ENCODE data around the gene KMT2E.

KMT2E gene

DNA sequence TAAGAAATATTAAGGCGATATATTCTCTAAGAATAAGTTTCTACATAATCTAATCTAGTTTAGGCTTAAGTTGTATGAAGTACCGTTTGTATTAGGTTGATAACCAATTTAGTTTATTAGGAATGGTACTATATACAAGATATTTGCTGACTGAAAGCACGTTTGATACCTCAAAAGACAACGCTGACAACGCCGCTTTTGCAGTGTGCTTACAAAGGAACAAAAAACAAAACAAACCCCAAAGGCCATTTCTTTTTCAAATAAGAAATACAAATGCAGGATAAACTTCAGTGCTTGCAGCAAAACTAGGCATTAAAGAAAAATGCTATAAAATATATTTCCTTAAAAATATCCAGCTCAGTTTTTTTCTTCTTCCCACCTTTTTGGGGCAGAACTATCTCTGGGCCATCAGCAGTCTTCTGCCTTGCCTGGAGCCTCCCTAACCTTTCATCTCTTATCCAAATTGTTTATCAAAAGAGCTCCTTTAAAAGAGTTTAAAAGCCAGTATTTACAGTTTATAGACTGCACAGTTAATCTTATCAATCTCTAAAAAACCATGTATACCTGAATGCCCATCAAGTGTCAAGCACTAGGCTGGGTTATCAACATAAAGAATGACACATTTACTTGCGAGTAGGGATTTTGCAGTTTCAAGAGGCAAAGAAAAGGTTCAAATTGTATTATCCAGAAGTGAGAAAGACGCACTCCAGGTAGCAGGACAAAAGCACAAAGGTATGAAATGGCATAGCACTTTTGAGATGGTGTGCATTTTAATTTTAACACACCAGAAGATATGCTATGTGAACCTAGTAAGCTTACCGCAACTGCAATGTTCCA is 4.1 kb upstream of the KMT2E start:
- no peak for DNase-seq

DNA sequence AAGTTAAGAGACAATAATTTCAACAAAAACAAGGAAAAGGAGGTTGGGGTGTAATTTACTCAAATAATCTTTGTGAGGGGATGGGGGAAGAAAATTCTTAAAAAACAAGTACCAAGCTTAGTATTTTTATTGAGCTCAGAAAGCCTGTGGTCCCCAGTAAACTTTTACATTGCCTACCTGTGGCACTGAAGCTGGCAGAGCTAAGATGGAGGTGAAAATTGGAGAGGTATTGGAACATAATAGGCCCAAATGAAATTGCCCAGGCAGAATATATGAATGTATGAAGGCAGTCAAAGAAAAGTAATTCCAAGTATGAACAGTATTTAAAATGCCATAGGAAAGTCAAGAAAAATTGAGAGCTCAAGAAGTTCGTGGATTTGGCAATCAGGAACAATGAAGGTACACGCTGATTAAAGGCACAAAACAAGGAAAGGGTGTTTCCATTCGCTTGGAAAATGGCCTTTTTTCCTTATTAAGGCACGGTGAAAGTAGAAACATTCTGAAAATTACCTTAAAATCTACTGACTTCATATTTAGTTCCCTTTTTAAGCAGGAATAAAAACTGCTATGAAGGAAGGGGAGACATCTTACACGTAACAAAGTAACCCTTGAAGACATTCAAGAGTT is 3.4 kb upstream of the KMT2E start:
- DNase-seq: no peak

DNA sequence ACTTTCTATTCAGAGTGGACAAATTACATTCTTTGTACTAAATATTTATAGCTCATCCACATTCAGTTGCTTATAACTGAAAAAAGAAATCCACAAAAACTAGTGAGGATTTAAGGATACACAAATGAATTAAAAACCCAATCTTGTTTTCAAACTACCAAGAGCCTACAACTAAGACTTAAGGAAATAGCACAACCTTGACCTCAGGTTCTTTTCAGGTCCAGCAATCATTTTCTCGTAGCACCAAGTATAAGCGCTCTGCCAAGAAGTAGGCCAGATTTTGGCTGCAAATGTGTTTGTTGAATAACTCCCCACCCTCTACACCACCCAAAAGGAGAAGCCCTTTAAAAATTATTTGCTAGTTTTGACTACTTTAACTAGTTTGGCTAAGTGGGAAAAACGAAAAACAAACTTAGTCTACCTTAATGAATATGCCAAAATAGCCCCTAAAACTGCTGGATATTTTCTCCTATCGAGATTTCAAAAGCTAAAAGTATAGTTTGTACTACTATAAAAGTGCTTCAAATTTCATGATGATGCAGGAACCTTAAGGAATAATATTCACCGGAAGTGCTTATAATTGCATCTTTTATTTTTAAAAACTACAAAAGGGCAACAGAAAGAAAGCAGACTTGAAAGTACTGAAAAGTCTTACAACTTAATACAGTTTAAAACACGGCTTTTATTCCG is 2.7 kb upstream of the KMT2E start:
- DNase-seq: peak; percentile 20

DNA sequence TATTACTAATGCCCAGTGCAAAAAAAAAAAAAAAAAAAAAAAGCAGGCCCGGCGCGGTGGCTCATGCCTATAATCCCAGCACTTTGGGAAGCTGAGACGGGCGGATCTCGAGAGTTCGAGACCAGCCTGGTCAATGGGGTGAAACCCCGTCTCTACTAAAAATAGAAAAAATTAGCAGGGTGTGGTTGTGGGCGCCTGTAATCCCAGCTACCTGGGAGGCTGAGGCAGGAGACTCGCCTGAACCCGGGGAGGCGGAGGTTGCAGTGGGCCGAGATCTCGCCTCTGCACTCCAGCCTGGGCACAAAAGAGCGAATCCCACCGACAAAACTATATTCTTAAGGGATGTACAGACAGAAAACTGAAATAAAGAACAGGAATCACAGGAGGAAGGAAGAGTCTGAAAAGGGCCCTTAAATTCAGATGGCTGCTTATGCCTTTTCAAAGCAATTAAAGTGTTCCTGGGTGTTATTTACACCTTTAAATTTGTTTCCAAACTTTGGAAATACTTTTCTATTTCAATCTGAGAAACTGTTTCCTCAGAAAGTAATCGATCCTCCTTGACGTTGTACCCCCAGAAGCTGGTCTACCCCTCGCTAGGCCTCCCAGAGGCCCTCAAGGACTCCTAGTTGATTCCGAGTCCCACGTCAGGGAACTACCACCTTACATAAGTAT is 2.0 kb upstream of the KMT2E start:
- peak; percentile 41 for DNase-seq

DNA sequence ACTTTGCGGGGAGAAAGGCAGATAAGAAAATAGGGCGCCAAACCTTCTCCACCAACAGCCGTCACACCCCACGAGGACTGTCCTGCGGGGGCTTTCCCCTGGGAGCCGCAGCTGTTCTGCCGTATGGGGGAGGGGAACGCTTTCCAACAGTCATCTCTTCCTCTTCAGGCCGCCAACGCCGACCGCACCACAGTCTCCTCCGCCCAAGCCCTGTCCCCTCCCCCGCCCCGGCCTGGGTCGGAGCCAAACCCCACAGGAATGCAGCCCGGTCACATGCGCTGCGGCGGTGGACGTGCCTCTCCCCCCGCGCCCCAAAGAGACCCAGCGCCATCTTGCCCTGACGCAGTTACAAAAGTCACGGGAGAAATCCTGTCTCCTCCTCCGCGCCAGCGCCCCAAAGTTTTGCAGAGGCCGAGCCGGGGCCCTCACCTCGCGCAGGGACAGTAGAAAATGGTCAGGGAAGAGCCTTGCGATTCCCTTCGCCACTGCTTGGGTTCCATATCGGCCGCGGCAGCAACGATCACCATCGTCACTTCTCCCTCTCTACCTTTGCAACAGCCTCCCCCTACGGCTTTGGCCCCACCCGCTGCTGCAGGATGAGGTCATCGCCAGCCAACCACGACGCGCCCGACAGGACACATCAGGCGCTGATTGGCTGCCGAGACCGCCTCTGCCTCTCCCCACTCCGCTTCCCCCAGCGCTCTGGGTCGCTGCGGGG is 1.3 kb upstream of the KMT2E start:
- DNase-seq: peak; percentile 99

DNA sequence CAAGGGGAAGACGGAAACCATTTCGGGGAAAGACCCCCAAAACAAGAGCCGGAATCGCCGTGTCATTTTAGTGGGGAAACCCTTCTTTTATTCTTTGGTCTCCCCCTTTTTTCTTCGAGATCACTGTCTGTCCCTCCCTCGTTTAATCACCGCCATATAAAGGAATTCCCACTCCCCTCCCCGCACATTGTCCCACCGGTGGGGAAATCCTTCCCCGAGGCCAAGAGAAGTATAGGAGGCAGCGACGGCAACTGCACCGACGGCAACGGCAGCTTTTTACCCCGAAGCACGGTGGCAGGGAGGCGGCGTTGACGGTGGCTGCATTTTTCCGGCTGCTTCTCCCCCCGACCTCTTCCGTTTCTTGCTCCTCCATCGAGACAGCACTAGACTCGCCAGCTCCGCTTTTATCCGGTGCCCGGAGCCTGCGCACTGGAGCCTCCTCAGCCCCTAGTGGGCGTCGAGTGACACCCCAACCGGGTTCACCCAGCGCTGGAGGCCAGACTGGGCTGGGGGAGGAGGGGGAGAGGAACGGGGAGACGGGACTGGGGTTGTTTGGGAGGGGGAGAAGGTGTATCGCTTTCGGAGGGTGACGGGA is 687 bp upstream of the KMT2E start:
- peak; percentile 95 for DNase-seq

DNA sequence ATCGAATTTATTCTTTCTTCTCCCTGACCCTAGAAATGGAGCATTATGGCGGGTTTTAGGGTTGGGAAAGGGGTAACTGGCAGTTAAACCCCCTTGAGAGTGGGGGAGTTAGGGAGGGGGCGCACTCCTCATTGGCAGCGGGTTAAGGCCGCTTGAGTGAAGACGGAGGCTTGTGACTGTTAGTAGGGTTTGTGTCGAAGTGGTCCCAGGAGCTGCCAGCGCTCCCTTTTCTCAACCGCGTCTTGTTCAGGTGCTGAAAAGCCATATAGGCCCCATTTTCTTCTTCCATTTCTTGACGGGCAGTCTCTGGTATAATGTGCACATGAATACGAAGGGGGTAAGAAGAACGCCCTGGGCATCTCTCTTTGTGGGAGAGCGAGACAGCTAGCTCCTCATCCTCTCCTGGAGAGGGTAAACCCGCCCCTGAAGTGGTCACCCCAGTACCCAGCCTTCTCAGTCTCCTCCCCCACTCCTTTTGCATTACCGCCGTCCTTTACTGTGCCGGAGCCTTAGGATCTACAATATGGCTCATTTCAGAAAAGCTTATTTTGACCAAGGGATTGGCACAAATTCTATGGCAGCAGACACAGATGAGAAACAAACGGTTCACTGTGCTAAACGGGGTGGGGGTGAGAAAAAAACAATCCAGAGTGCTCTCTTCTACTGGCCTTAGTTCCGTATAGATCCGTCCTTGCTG is 836 bp downstream of the KMT2E start:
- peak; percentile 81 for DNase-seq

DNA sequence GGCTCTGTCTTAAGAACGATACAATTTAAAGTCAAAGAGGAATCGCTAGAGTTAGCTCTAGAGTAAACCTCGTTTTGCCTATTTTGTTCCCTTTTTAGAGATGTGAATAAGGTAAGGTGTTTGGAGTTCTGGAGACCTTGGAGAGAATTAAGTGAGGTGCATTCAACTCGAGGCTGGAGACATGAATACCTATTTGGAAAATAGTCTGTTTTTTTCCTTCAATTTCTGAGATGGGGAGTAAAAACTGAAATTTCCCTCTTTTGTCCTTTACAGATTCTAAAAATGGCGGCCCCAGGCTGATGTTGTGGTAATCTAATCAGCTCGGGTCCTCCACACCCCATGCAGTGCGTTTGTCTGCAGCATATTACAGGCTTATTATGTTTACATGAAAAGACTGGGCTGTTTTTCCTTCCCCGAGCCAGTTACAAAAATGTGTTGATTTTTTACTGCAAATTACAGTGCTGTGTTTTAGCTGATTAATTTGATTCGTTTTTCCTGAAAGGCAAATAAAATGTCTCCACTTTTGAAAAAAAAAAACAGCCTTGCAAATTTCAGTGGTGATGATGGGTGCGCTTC is 1.5 kb downstream of the KMT2E start:
- DNase-seq: peak; percentile 79

DNA sequence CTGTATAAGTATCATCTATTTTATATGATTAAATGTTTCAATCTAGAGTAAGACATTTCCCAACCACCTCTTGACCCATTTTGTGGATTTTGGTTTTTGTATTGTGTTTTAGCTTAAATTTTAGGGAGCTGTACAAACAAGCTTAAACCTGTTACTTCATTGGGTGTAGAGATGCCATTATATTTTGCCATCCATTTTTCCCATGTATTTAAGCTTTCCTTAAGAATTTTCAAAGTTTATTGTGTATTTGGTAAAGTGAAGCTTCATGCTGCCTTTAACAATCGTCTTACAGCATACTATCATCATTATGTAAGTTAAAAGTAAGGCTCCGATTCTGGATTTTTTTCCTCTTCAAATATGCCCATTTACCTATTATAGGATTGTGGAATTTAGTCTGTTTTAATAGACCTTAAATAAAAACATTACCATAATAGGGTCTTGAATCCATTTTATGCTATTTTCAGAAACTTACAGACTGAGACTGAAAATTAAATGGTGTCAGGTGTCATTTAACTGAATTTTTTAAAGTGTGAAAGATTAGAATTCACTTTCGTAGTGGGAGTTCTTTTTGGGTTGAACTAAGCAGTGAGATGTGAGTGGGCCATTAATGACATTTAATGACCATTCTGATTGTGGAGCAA is 2.2 kb downstream of the KMT2E start:
- peak; percentile 25 for DNase-seq

DNA sequence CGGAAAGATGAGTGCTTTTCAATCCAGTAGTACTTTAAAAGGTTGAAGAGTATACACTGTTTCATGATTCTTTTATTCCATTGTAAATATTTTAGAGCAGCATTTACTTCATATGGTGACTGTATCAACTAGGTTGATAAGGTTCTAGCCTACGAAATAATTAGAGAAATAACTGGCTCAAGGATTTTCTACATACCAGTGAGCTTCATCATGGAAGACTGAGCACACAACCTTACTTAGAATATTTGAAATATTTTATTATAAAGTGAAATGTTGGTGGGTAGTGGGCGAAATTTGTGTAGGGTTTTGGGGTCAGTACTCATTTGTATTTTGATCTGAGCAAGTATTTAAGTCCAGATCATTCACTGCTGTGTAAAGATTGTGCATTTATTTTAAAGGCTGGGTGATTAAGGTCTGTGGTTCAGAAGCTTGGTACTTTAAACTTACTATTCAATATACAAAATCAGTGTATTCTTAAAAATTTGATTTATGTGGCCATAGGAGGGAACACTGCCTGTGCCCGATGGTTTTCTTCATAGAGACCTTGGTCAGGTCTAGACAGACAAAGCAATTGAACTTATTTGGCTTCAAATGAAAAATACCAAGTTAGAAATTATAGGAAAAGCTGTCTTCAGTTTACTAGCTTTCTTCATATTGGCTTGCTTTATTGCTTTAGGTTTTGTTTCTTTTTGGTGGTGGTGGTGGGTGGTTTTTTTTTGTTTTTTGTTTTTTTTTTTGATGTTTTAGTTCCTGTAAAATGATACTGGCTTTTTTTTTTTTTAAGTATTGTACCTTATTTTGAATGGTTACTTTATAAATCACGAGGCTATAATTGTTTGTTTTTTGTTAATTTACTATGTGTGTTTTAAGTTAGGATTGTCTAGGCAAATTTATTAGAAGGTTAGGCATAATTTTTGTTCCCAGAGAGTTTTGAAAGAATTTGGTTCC is 3.0 kb downstream of the KMT2E start:
- peak; percentile 31 for DNase-seq

DNA sequence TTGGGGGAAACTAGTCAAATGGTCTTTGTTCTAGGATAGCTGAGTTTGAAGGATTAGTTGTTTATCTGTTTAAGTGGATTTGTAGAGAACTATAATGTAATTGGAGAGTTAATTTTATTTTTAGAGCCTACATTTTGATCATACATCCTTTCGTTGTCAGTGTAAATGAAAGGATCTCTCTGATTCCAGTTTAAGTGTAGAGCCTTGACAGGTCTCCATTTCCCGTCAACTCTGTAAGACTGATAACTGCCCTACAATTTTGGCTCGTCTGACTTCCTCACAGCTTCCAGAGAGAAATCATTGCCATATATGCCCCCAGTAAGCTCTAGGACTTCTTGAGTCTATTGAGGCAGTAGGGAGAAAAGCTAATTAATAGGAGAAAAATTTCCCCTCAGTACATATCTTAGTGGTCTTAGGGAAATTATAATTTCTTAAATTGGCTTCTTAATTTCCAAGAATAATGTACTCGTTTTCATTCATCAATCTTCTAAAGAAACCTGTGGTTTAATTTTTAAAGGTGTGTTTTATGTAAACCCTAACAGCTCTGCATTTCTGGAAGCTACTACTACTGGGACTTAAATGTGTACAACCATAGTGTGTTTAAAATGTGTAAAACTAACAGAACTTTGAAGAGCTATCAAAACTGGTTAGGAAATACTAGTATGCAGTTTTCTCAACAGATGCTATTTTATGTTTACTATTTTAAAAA is 3.8 kb downstream of the KMT2E start:
- DNase-seq: peak; percentile 80

DNA sequence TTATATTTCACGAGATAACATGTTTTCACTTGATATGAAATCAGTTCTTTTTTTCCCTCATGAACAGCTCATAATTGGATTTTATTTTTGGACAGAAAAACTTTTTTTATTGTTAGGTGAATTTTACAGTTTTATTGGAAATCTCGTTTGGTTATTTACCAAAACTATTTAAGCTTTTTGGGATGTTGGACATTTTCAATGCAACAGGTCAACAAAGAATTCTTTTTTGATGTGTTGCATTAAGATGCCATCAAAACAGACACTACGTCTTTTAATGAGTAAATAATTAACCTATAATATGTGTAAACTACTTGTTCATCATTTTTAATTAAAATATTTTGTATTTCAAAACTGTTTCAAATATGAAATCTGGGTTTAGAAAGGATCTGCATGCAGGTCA is 5.3 kb downstream of the KMT2E start:
- no peak for DNase-seq

DNA sequence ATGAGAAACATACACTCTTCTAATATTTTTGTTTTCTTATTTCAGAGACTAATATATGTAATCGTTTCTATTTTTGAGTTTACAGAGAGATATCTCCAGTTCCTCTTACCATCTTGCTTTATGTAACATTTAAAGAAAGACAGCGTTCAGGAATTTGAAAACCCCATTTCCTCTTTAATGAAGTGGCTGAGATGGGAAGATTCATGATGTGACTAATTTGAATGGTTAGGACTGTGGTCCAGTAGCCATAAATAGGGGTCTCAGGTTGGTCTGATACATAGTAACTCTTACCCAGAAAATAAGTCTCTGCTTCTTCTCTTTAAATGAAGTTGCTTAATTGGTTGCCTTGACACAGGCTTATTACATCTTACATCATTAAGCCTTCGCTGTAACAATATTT is 6.9 kb downstream of the KMT2E start:
- peak; percentile 67 for DNase-seq

DNA sequence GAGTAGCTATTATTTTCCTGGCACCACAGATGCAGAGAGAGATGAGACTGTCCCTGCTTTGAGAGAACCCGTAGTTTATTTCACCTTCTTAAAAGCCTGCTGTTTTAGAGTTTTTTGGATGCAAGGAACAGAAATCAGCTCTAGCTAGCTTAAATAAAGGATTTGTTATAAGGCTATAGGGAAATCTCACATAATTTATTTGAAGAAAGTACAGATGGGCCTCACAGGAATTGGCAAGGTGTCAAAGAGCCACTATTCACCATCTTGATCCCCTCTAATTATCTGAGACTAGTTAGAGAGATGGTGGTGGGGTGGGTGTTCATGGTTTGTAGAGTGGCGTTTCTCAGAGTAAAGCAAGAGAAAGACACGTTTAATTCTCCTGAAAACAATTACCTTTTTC is 7.3 kb downstream of the KMT2E start:
- peak; percentile 87 for DNase-seq

DNA sequence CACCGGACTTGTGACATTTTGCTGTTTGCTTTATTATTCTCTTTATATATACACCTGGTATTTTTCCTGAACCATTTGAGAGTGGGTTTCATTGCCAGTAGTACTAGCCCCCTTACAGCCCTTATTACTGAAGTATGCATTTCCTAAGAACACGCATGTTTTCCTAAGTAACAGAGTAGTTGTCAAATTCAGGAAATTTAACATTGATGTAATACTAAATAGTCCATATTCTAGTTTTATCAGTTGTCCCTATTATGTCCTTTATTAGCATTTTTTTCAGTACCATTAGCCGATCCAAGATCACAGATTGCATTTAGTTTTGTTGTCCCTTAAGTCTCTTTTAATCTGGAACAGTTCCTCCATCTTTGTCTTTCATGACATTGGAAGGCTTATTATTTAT is 8.0 kb downstream of the KMT2E start:
- DNase-seq: no peak

DNA sequence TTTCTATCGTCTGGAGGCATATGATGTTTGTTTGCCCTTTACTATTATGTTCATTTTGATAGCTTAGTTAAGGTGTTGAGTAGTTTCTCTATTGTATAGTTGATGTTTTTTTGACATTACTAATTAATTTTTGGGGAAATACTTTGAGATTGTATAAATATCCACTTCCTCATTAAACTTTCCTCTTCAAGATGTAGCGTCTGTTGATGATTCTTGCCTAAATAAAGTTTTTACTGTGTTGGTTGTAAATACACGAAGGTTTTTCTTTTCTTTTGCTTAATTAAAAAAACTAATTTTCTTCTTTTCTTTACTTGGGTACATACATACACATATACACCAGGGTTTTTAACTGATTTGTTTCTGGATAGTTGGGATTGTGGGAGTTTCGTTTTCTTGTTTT is 8.5 kb downstream of the KMT2E start:
- DNase-seq: no peak

DNA sequence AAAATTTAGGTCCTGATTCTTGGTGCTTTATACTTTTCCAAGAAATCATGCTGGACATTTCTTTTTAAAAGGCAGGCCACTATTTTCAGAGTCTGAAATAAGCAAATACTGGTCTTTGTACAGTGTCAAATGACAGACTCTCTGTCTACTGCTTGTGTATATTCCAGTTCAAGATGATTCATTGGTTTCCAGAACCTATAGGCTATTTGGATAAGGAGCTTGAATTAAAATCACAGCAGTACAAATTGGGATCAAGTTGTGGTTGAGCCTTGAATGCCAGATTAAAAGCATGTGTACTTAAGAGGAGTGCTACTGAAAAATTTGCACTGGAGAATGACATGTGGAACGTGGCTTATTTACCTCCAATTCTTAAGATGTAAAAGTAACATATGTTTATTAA is 10.7 kb downstream of the KMT2E start:
- DNase-seq: peak; percentile 66

DNA sequence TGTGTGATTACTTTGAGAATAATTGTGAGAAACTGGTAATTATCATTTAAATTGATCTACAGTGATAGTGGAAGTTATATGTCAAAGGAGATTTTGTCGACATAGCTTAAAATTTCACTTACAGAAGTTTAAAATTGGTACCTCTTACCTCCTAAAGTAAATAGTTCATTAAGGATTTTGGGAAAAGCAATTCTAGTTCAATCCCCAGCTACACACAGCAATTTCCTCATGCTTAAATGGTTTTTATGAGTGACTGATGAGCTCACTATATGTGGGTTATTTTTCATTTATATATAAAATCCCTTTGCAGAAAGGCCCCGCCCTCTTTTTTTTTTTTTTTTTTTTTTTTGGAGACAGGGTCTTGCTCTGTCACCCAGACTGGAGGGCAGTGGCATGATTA is 12.7 kb downstream of the KMT2E start:
- no peak for DNase-seq

All from NCI-H82 (cell line).